HepG2 (cell line): Measurements from ENCODE around the gene SNAP25. TPM values are rescaled to one million over a fixed set of nuclear protein-coding genes. Genes with fewer than 3 reads are reported as not detected.

Experiments used
- CENPT ChIP-seq: sonication (generic); formaldehyde crosslinking; IDR thresholded peaks from 2 replicates; pipeline ENCODE4 v1.8.0; 2022; ENCODE audit warnings: low read depth, mild to moderate bottlenecking, moderate library complexity, missing genetic modification reagents
- CREM ChIP-seq, 2 experiments: sonication (generic) in 1 of 2; formaldehyde crosslinking in 1 of 2; IDR thresholded peaks; 2 replicates each; pipeline versions ENCODE4 v1.4.0 to v1.6.1; 2016 to 2020; ENCODE audit warnings: antibody characterized with exemption in 1 of 2, mild to moderate bottlenecking in 1 of 2, missing genetic modification reagents in 1 of 2
- ELF1 ChIP-seq: sonication (generic); formaldehyde crosslinking; IDR thresholded peaks from 2 replicates; pipeline ENCODE4 v1.4.0; 2020; ENCODE audit warnings: missing genetic modification reagents
- ERF ChIP-seq: IDR thresholded peaks from 2 replicates; pipeline ENCODE4 v1.6.1; 2018; ENCODE audit warnings: missing biosample characterization, missing genetic modification reagents
- FOXA3 ChIP-seq: IDR thresholded peaks from 2 replicates; pipeline ENCODE4 v1.6.1; 2016; ENCODE audit warnings: missing genetic modification reagents, missing compliant biosample characterization
- GABPB1 ChIP-seq: IDR thresholded peaks from 2 replicates; pipeline ENCODE4 v1.6.1; 2016; ENCODE audit warnings: mild to moderate bottlenecking, missing genetic modification reagents, moderate library complexity, missing compliant biosample characterization
- GFI1 ChIP-seq: sonication (generic); formaldehyde crosslinking; IDR thresholded peaks from 2 replicates; pipeline ENCODE4 v1.5.0; 2020; ENCODE audit warnings: missing genetic modification reagents, mild to moderate bottlenecking, borderline replicate concordance
- IKZF1 ChIP-seq: fragments of 450-650 bp; IDR thresholded peaks from 2 replicates; pipeline ENCODE4 v1.7.1; 2016
- IRX3 ChIP-seq: sonication (generic); formaldehyde crosslinking; IDR thresholded peaks from 2 replicates; pipeline ENCODE4 v1.8.1; 2023; ENCODE audit warnings: mild to moderate bottlenecking, low read depth, missing genetic modification reagents, borderline replicate concordance
- MYNN ChIP-seq: sonication (generic); formaldehyde crosslinking; IDR thresholded peaks from 2 replicates; pipeline ENCODE4 v1.4.0; 2020; ENCODE audit warnings: mild to moderate bottlenecking, low read depth, missing genetic modification reagents
- NAIF1 ChIP-seq: sonication (generic); formaldehyde crosslinking; IDR thresholded peaks from 2 replicates; pipeline ENCODE4 v1.5.0; 2020; ENCODE audit warnings: mild to moderate bottlenecking, missing genetic modification reagents, borderline replicate concordance
- NR3C1 ChIP-seq: sonication (generic); formaldehyde crosslinking; IDR thresholded peaks from 2 replicates; pipeline ENCODE4 v1.4.0; 2020; ENCODE audit warnings: missing genetic modification reagents
- RFX1 ChIP-seq: fragments of 450-650 bp; IDR thresholded peaks from 2 replicates; pipeline ENCODE4 v1.6.1; 2017
- RFXANK ChIP-seq: IDR thresholded peaks from 2 replicates; pipeline ENCODE4 v1.6.1; 2016
- SAFB2 ChIP-seq: sonication (generic); formaldehyde crosslinking; IDR thresholded peaks from 2 replicates; pipeline ENCODE4 v1.5.1; 2020; ENCODE audit warnings: missing genetic modification reagents, low read depth, mild to moderate bottlenecking, borderline replicate concordance
- SALL2 ChIP-seq: sonication (generic); formaldehyde crosslinking; IDR thresholded peaks from 2 replicates; pipeline ENCODE4 v1.8.1; 2023; ENCODE audit warnings: mild to moderate bottlenecking, missing genetic modification reagents, inconsistent platforms
- SMAD9 ChIP-seq: sonication (generic); formaldehyde crosslinking; IDR thresholded peaks from 2 replicates; pipeline ENCODE4 v1.5.1; 2020; ENCODE audit warnings: mild to moderate bottlenecking, missing genetic modification reagents
- ZBTB2 ChIP-seq: sonication (generic); formaldehyde crosslinking; IDR thresholded peaks from 2 replicates; pipeline ENCODE4 v1.8.0; 2022; ENCODE audit warnings: low read depth, missing genetic modification reagents
- ZNF20 ChIP-seq: sonication (generic); formaldehyde crosslinking; IDR thresholded peaks from 2 replicates; pipeline ENCODE4 v1.4.0; 2020; ENCODE audit warnings: mild to moderate bottlenecking, moderate library complexity, missing genetic modification reagents
- ZNF382 ChIP-seq: sonication (generic); formaldehyde crosslinking; IDR thresholded peaks from 2 replicates; pipeline ENCODE4 v1.5.0; 2020; ENCODE audit warnings: missing genetic modification reagents, mild to moderate bottlenecking, borderline replicate concordance
- ZNF446 ChIP-seq: sonication (generic); formaldehyde crosslinking; IDR thresholded peaks from 2 replicates; pipeline ENCODE4 v1.5.0; 2020; ENCODE audit warnings: mild to moderate bottlenecking, missing genetic modification reagents
- ZNF616 ChIP-seq: sonication (generic); formaldehyde crosslinking; IDR thresholded peaks from 2 replicates; pipeline ENCODE4 v1.5.0; 2020; ENCODE audit warnings: low read depth, mild to moderate bottlenecking, missing genetic modification reagents
- ZNF75D ChIP-seq: sonication (generic); formaldehyde crosslinking; IDR thresholded peaks from 2 replicates; pipeline ENCODE4 v1.8.1; 2023; ENCODE audit warnings: missing genetic modification reagents, mild to moderate bottlenecking, borderline replicate concordance
- polyA plus RNA-seq, 8 experiments: library from polyadenylated mRNA; depleted of rRNA in 3 of 8; stranded (reverse) in 7 of 8; unstranded in 1 of 8; fragments of >200 nt; fragmentation: Illumina TruSeq in 4 of 8; extraction: Trizol in 4 of 8; gene quantifications; 2 replicates each; pipeline versions ENCODE4 v1.2.1 to v1.2.3, GENCODE V29; 2011 to 2016; ENCODE audit warnings: low read depth in 4 of 8, missing spikeins in 1 of 8, mixed read lengths in 1 of 8; ENCODE audit not compliant: insufficient read depth in 1 of 8
- total RNA-seq, 5 experiments: library from RNA; depleted of rRNA; stranded (reverse); fragments of >200 nt; fragmentation: Illumina TruSeq; extraction: Trizol; gene quantifications; 2 replicates each; pipeline ENCODE4 v1.2.3, GENCODE V29; 2016; ENCODE audit warnings: low read depth in 1 of 5
- TF ChIP-seq, protein P1 (sequence below): sonication (generic); formaldehyde crosslinking; IDR thresholded peaks from 2 replicates; pipeline ENCODE4 v1.5.1; 2020; ENCODE audit warnings: mild to moderate bottlenecking, missing genetic modification reagents, moderate library complexity
- TF ChIP-seq, protein P2 (sequence below): sonication (generic); formaldehyde crosslinking; IDR thresholded peaks from 2 replicates; pipeline ENCODE4 v1.8.1; 2022; ENCODE audit warnings: low read depth, mild to moderate bottlenecking, missing genetic modification reagents

Gene SNAP25
- total and polyA plus RNA-seq, 2 of the 13 experiments (the other 11 are each of a cell fraction or from before 2014, with no cell fraction given) = not detected

GRCh38 chr20:10250902-10251301, 32.3 kb downstream of the SNAP25 start (continued):
- TF ChIP-seq ZNF20 (CRISPR knock-in tag) (no peak), IKZF1 (no peak), SMAD9 (no peak), NAIF1 (CRISPR knock-in tag) (no peak), CREM (IDR thresholded peaks at IDR 0.05) (peak; percentile 49; the same call in 1 of the 2 replicates), CREM (CRISPR knock-in tag; IDR thresholded peaks at IDR 0.05) (no peak), CENPT (CRISPR knock-in tag) (no peak), RFX1 (no peak), GFI1 (CRISPR knock-in tag) (no peak), SAFB2 (CRISPR knock-in tag) (no peak), ERF (CRISPR knock-in tag) (no peak), NR3C1 (CRISPR knock-in tag) (no peak), MYNN (CRISPR knock-in tag) (no peak), ZBTB2 (CRISPR knock-in tag) (no peak), ZNF446 (CRISPR knock-in tag) (no peak), FOXA3 (CRISPR knock-in tag) (peak; percentile 77), ELF1 (CRISPR knock-in tag) (no peak), IRX3 (CRISPR knock-in tag) (no peak), ZNF75D (CRISPR knock-in tag) (no peak), RFXANK (CRISPR knock-in tag) (no peak), GABPB1 (CRISPR knock-in tag) (0 out of 2 replicates have a peak, but pooled peaks have one; percentile 7), SALL2 (CRISPR knock-in tag) (no peak), ZNF616 (CRISPR knock-in tag) (no peak), ZNF382 (CRISPR knock-in tag) (no peak)
- TF ChIP-seq, protein P1, sequence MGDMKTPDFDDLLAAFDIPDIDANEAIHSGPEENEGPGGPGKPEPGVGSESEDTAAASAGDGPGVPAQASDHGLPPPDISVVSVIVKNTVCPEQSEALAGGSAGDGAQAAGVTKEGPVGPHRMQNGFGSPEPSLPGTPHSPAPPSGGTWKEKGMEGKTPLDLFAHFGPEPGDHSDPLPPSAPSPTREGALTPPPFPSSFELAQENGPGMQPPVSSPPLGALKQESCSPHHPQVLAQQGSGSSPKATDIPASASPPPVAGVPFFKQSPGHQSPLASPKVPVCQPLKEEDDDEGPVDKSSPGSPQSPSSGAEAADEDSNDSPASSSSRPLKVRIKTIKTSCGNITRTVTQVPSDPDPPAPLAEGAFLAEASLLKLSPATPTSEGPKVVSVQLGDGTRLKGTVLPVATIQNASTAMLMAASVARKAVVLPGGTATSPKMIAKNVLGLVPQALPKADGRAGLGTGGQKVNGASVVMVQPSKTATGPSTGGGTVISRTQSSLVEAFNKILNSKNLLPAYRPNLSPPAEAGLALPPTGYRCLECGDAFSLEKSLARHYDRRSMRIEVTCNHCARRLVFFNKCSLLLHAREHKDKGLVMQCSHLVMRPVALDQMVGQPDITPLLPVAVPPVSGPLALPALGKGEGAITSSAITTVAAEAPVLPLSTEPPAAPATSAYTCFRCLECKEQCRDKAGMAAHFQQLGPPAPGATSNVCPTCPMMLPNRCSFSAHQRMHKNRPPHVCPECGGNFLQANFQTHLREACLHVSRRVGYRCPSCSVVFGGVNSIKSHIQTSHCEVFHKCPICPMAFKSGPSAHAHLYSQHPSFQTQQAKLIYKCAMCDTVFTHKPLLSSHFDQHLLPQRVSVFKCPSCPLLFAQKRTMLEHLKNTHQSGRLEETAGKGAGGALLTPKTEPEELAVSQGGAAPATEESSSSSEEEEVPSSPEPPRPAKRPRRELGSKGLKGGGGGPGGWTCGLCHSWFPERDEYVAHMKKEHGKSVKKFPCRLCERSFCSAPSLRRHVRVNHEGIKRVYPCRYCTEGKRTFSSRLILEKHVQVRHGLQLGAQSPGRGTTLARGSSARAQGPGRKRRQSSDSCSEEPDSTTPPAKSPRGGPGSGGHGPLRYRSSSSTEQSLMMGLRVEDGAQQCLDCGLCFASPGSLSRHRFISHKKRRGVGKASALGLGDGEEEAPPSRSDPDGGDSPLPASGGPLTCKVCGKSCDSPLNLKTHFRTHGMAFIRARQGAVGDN (CRISPR knock-in tag) = no peak
- TF ChIP-seq, protein P2, sequence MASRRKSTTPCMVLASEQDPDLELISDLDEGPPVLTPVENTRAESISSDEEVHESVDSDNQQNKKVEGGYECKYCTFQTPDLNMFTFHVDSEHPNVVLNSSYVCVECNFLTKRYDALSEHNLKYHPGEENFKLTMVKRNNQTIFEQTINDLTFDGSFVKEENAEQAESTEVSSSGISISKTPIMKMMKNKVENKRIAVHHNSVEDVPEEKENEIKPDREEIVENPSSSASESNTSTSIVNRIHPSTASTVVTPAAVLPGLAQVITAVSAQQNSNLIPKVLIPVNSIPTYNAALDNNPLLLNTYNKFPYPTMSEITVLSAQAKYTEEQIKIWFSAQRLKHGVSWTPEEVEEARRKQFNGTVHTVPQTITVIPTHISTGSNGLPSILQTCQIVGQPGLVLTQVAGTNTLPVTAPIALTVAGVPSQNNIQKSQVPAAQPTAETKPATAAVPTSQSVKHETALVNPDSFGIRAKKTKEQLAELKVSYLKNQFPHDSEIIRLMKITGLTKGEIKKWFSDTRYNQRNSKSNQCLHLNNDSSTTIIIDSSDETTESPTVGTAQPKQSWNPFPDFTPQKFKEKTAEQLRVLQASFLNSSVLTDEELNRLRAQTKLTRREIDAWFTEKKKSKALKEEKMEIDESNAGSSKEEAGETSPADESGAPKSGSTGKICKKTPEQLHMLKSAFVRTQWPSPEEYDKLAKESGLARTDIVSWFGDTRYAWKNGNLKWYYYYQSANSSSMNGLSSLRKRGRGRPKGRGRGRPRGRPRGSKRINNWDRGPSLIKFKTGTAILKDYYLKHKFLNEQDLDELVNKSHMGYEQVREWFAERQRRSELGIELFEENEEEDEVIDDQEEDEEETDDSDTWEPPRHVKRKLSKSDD = no peak
